Neural cell (in vitro differentiated cells): ENCODE results near the gene OR2H2. TPM values are rescaled to one million over a fixed set of nuclear protein-coding genes. Genes with fewer than 3 reads are reported as not detected.

Experiments used
- H2AFZ ChIP-seq: fragments of 200-600, 300-800 bp; sonication (generic), shearing (Covaris generic); 2 replicates; pipeline ENCODE4 v1.6.0; 2014; ENCODE audit warnings: low read depth, mild to moderate bottlenecking, antibody characterized with exemption, low read length, moderate library complexity
- H3F3A ChIP-seq: fragments of 200-600 bp; shearing (Covaris generic); 2 replicates; pipeline ENCODE4 v1.6.1; 2016; ENCODE audit warnings: mild to moderate bottlenecking, moderate library complexity, mixed read lengths, antibody characterized with exemption, low read length; ENCODE audit not compliant: insufficient read depth, poor library complexity, severe bottlenecking
- H3K27ac ChIP-seq: fragments of 200-600, 300-800 bp; sonication (generic), shearing (Covaris generic); 2 replicates; pipeline ENCODE4 v1.5.1; 2014; ENCODE audit warnings: mild to moderate bottlenecking, low read length, moderate library complexity
- H3K27me3 ChIP-seq: fragments of 300-800, 200-600 bp; sonication (generic), shearing (Covaris generic); 2 replicates; pipeline ENCODE4 v1.6.0; 2014; ENCODE audit warnings: mild to moderate bottlenecking, low read depth, low read length, moderate library complexity; ENCODE audit not compliant: insufficient read depth
- H3K36me3 ChIP-seq: fragments of 300-800, 200-600 bp; sonication (generic), shearing (Covaris generic); 2 replicates; pipeline ENCODE4 v1.5.1; 2014; ENCODE audit warnings: mild to moderate bottlenecking, antibody characterized with exemption, low read length, moderate library complexity; ENCODE audit not compliant: insufficient read depth
- H3K4me2 ChIP-seq: fragments of 300-800, 200-600 bp; sonication (generic), shearing (Covaris generic); 2 replicates; pipeline ENCODE4 v1.6.0; 2014; ENCODE audit warnings: mild to moderate bottlenecking, low read length
- H3K4me3 ChIP-seq: fragments of 300-800, 200-600 bp; sonication (generic), shearing (Covaris generic); 2 replicates; pipeline ENCODE4 v1.5.1; 2014; ENCODE audit warnings: mild to moderate bottlenecking, low read length, moderate library complexity
- H3K79me2 ChIP-seq: fragments of 200-600 bp; shearing (Covaris generic); replicated peaks from 2 replicates; pipeline ENCODE4 v1.6.0; 2014; ENCODE audit warnings: mild to moderate bottlenecking, low read length, moderate library complexity; ENCODE audit not compliant: insufficient read depth
- H3K9ac ChIP-seq: fragments of 300-800, 200-600 bp; sonication (generic), shearing (Covaris generic); 2 replicates; pipeline ENCODE4 v1.6.1; 2016; ENCODE audit warnings: mild to moderate bottlenecking, low read length, mixed read lengths
- H3K9me2 ChIP-seq: fragments of 200-600 bp; shearing (Covaris generic); 2 replicates; pipeline ENCODE4 v1.6.1; 2016; ENCODE audit warnings: mild to moderate bottlenecking, low read length, mixed read lengths; ENCODE audit not compliant: insufficient read depth
- H3K9me3 ChIP-seq: fragments of 200-600, 300-800 bp; sonication (generic), shearing (Covaris generic); 2 replicates; pipeline ENCODE4 v1.6.1; 2016; ENCODE audit warnings: mild to moderate bottlenecking, mixed run types, low read length, moderate library complexity, mixed read lengths
- H4K20me1 ChIP-seq: fragments of 200-600 bp; shearing (Covaris generic); 2 replicates; pipeline ENCODE4 v1.6.1; 2016; ENCODE audit warnings: mild to moderate bottlenecking, mixed run types; ENCODE audit not compliant: insufficient read depth
- CTCF ChIP-seq: fragments of 450-650 bp; IDR thresholded peaks from 2 replicates; pipeline ENCODE4 v1.5.1; 2014; ENCODE audit warnings: antibody characterized with exemption, mild to moderate bottlenecking, moderate library complexity; ENCODE audit not compliant: poor library complexity, severe bottlenecking
- EP300 ChIP-seq: fragments of 450-650 bp; conservative IDR thresholded peaks from 2 replicates; pipeline ENCODE4 v1.6.1; 2014; ENCODE audit warnings: antibody characterized with exemption, mild to moderate bottlenecking, moderate library complexity; ENCODE audit not compliant: poor library complexity, severe bottlenecking
- EZH2 ChIP-seq: fragments of 200-600, 300-800 bp; shearing (Covaris generic), sonication (generic); IDR thresholded peaks from 2 replicates; pipeline ENCODE4 v1.6.1; 2014; ENCODE audit warnings: antibody characterized with exemption, low read length, borderline replicate concordance, mild to moderate bottlenecking; ENCODE audit not compliant: insufficient read depth, poor library complexity, severe bottlenecking
- MXI1 ChIP-seq: fragments of 450-650 bp; conservative IDR thresholded peaks from 2 replicates; pipeline ENCODE4 v1.6.1; 2014; ENCODE audit warnings: antibody characterized with exemption, mild to moderate bottlenecking; ENCODE audit not compliant: poor library complexity, severe bottlenecking
- POLR2AphosphoS5 ChIP-seq: IDR thresholded peaks from 2 replicates; pipeline ENCODE4 v1.6.1; 2012
- RAD21 ChIP-seq: fragments of 450-650 bp; conservative IDR thresholded peaks from 2 replicates; pipeline ENCODE4 v1.6.1; 2014; ENCODE audit warnings: antibody characterized with exemption, mild to moderate bottlenecking, moderate library complexity
- REST ChIP-seq: IDR thresholded peaks from 2 replicates; pipeline ENCODE4 v1.6.1; 2012; ENCODE audit warnings: borderline replicate concordance
- SMC3 ChIP-seq: fragments of 450-650 bp; conservative IDR thresholded peaks from 2 replicates; pipeline ENCODE4 v1.6.1; 2014; ENCODE audit warnings: antibody characterized with exemption, mild to moderate bottlenecking, moderate library complexity; ENCODE audit not compliant: poor library complexity
- TAF1 ChIP-seq: IDR thresholded peaks from 2 replicates; pipeline ENCODE4 v1.6.1; 2012; ENCODE audit warnings: low read depth
- polyA plus RNA-seq: library from polyadenylated mRNA; depleted of rRNA; stranded (reverse); fragments of >200 nt; gene quantifications from 2 replicates; pipeline ENCODE4 v1.2.3, GENCODE V29; 2014

The OR2H2 gene
- polyA plus RNA-seq, 1 donor from 2014 or later, result not detected

- H3K9me3 ChIP-seq, result no peaks in the 10 kb centered on the region
- no peaks in the 10 kb centered on the region for H3K9me2 ChIP-seq
- no peak overlapping the region for H2AFZ ChIP-seq
- peaks cover 37% of the 10 kb centered on the region for H3K36me3 ChIP-seq
- H3F3A ChIP-seq, result no peaks in the 10 kb centered on the region
- TF ChIP-seq CTCF (no peak), POLR2AphosphoS5 (peak; percentile 40), EZH2 (no peak)
- H3K4me3 ChIP-seq, result peak overlapping the region; percentile 57
- H3K79me2 ChIP-seq, result peaks cover 35% of the 10 kb centered on the region
- no peaks in the 10 kb centered on the region for H3K27me3 ChIP-seq
- H3K4me2 ChIP-seq, result peak overlapping the region; percentile 34
- peak overlapping the region; percentile 36 for H3K9ac ChIP-seq
- H3K27ac ChIP-seq, result peak overlapping the region; percentile 61
- H4K20me1 ChIP-seq, result no peaks in the 10 kb centered on the region
Measured at GRCh38 chr6:29620630-29621029, 35.7 kb downstream of the OR2H2 start.

DNA sequence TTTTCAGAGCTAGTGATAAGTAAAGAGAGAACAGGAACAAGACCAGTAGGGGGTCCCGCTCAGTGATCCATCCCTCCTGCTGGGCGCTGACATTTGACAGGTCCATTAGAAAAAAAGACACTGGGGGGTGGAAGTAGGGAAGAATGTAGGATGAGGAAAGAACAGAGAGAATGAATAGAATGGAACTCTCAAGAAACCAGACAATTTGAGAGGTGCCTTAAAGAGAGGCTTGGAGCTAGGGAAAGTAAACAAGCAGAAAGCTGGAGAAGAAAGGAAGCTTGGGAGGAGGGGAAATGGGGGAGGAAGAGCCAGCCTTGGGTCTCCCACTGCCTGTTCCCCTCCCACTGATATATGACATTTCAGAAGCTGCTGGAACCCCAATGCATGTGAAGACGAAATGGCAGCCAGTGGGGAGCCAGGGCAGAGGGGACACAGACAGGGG, 39.6 kb downstream of the OR2H2 start:
- H3K36me3 ChIP-seq, result peaks cover 23% of the 10 kb centered on the region
- TF ChIP-seq EP300, result peak; percentile 53
- TF ChIP-seq TAF1, result no peak
- TF ChIP-seq POLR2AphosphoS5, result peak; percentile 50
- H3K9me3 ChIP-seq, result no peaks in the 10 kb centered on the region
- H3K4me2 ChIP-seq, result peak overlapping the region; percentile 78
- H2AFZ ChIP-seq, result no peak overlapping the region
- no peaks in the 10 kb centered on the region for H3K27me3 ChIP-seq
- H3K4me3 ChIP-seq, result peak overlapping the region; percentile 69
- no peaks in the 10 kb centered on the region for H3F3A ChIP-seq
- H3K27ac ChIP-seq, result peak overlapping the region; percentile 85
- H3K79me2 ChIP-seq, result peaks cover 44% of the 10 kb centered on the region
- H4K20me1 ChIP-seq, result no peaks in the 10 kb centered on the region
- no peaks in the 10 kb centered on the region for H3K9me2 ChIP-seq
- peak overlapping the region; percentile 50 for H3K9ac ChIP-seq

DNA sequence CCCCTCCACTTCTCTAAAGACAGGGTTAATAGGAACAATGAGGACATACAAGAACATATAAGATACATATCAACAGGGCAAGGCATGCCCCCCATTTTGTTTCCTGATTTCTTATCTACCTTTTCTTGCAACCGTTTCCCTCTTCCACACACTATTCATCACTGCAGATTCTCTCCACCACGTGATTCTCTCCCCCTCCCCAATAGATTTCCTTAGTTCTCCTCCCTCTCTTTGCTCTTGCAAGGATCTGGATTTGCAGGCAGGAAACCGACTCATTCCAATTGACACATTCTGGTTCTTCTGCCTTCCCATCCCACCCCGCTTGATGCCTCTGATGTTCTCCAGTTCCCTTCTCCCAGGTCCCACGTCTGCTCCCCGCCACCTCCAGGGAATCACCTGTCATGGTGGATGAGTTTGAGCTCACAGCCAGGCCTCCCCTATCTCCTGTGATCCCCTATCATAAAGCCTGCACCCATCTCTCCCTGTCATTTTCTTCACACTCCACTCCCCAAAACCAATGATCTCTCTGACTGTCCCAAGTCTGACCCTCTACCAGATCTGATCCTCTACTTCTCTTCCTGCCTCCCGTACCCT, 40.5 kb downstream of the OR2H2 start:
- Histone ChIP-seq H4K20me1 (no peaks in the 10 kb centered on the region), H3F3A (no peaks in the 10 kb centered on the region), H2AFZ (no peak overlapping the region), H3K27ac (peak overlapping the region; percentile 85), H3K9me3 (no peaks in the 10 kb centered on the region), H3K36me3 (peaks cover 19% of the 10 kb centered on the region), H3K4me3 (peak overlapping the region; percentile 69), H3K27me3 (no peaks in the 10 kb centered on the region), H3K79me2 (peaks cover 43% of the 10 kb centered on the region), H3K9me2 (no peaks in the 10 kb centered on the region), H3K9ac (peak overlapping the region; percentile 50), H3K4me2 (peak overlapping the region; percentile 78)
- TF ChIP-seq RAD21 (no peak), MXI1 (no peak), EP300 (no peak), REST (no peak), CTCF (no peak), POLR2AphosphoS5 (no peak), TAF1 (no peak), EZH2 (no peak), SMC3 (no peak)
